ENCODE data around the gene F13A1.

F13A1 gene

DNA sequence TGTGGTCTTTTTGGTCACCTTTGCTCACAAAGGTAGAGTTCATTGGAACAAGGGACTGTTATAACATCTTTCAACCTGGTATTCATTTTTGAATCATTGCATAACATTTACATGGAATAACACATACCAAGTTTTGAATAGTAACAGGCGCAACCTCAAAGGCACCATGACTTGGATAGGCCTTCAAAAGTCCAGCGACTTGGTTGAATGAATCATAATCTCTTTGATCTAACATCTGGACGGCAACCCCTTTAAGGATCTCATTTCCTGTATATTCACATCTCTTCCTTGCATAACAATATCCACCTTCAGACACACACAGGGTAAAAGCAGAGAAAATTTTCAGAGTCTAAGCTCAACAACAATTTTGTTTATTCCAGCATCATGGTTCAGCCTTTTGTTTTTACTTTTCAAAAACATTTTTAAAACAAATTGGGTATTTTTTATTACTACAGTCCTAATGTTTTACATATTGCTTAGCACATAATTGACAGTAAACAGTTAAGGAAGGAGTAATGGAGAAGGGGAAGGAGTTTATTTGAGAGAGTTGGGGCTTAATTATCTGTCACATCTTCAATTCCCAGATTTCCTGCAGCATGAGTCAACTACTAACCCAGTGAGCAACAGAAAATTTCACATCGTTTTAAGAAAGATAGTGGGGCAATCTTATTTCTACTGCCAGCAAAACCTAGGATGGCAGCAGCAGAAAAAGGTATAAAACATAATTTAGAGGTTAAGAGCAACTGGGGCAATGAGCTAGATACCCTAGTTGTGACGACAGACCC is 41.8 kb upstream of the F13A1 start:
- ChIA-PET CTCF (interaction anchor here (0.6 to 0.7 kb wide), 2 partner anchors 138 to 1495 kb away, joined by 3 read pairs; no protein-coding TSS in a partner anchor), POLR2A (ENCODE audit: low non-redundant PET) (no interaction called here)
- no peak for DNase-seq (ENCODE audit: low spot score)
- no peak overlapping the region for H3K27ac ChIP-seq
- TF ChIP-seq, protein P1, sequence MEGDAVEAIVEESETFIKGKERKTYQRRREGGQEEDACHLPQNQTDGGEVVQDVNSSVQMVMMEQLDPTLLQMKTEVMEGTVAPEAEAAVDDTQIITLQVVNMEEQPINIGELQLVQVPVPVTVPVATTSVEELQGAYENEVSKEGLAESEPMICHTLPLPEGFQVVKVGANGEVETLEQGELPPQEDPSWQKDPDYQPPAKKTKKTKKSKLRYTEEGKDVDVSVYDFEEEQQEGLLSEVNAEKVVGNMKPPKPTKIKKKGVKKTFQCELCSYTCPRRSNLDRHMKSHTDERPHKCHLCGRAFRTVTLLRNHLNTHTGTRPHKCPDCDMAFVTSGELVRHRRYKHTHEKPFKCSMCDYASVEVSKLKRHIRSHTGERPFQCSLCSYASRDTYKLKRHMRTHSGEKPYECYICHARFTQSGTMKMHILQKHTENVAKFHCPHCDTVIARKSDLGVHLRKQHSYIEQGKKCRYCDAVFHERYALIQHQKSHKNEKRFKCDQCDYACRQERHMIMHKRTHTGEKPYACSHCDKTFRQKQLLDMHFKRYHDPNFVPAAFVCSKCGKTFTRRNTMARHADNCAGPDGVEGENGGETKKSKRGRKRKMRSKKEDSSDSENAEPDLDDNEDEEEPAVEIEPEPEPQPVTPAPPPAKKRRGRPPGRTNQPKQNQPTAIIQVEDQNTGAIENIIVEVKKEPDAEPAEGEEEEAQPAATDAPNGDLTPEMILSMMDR (conservative IDR thresholded peaks at IDR 0.05; ENCODE audit: low read depth): no peak

DNA sequence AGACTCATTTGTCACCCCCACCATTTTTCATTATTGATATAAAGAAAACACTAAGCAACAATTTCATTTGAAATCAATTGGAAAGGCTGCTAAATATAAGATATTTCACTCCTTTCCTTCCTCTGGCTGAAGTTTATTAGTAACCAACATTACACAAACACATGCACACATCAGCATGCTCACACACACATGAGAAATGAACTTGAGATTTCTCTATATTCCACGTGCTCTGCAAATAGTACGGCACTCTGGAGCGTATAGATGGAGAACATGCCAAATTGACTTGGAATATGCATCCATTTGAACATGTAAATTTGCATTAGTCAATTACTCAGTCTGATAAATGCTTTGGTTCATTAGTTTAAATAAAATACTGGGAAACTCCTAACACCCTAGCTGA is 37.1 kb upstream of the F13A1 start:
- H3K27ac ChIP-seq: no peak overlapping the region
- ChIA-PET POLR2A (ENCODE audit: low non-redundant PET) (no interaction called here), CTCF (no interaction called here)
- TF ChIP-seq, protein P1 (conservative IDR thresholded peaks at IDR 0.05; ENCODE audit: low read depth): no peak
- no peak for DNase-seq (ENCODE audit: low spot score)

DNA sequence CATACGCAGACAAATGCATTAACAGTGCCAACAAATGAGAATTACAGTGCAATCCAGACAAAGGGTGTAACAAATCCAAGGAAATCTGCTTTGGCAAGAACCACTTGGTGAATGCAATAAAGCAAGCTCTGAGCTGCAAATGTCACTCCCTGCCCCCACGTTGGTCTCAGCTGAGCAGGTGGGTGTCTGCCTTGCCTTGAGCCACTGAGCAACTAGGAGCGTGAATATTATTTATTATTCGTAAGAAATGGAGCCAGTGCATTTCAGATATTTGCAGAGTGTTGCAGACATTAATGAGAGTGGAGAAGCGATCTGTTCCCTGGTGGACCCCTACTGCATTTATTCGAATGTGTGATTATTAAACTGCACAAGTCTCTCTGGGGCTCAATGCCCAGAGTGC is 36.6 kb upstream of the F13A1 start:
- POLR2A ChIA-PET (ENCODE audit: low non-redundant PET): no interaction called here
- CTCF ChIA-PET: interaction anchor here (0.6 kb wide), 2 partner anchors 187 to 638 kb away, joined by 5 to 6 read pairs; no protein-coding TSS in a partner anchor
- H3K27ac ChIP-seq: no peak overlapping the region
- TF ChIP-seq, protein P1 (conservative IDR thresholded peaks at IDR 0.05; ENCODE audit: low read depth): no peak
- DNase-seq (ENCODE audit: low spot score): no peak

DNA sequence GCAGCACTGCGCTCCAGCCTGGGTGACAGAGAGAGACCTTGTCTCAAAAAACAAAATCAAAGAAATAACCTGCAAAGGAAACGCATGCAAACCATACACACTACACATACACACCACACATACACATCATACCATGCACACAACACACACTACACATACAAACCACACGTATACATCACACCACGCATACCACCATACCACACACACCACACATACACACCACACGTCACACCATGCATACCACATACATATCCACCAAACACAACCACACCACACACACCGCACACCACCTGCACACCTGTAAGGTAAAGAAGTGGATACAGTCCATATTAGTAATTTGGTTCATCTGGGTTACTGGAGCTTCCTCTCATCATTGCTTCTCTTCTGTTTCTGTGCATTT is 32.3 kb upstream of the F13A1 start:
- DNase-seq (ENCODE audit: low spot score): no peak
- no peak overlapping the region for H3K27ac ChIP-seq
- POLR2A ChIA-PET (ENCODE audit: low non-redundant PET): interaction anchor here (0.7 kb wide), 1 partner anchor 266 kb away, joined by 4 read pairs; no protein-coding TSS in a partner anchor
- TF ChIP-seq, protein P1 (conservative IDR thresholded peaks at IDR 0.05; ENCODE audit: low read depth): no peak
- CTCF ChIA-PET: interaction anchor here (0.6 kb wide), 1 partner anchor 1481 kb away, joined by 4 read pairs; no protein-coding TSS in a partner anchor

DNA sequence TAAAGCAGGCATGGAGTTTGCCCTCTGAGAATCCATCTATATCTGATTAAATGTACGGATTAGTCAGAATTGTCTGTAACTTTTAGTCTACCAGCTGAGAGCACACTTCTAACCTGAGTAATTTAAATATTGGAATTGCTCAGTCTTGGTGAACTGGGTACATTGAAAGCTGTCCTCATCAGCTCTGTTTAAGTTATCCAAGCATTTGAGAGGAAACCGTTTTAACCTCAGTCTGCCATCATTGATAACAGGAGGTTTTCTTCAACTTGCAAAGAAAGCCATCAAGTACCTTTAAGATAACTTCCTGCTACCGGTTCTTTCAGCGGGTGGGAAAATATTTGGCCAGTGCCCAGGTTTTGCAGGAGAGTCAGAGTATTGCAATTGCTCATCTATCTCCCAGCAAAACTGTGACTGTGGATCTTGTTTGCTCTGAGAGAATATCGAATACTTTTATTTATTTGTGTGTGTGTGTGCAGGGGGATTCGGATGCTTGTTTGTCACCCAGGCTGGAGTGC is 31.1 kb upstream of the F13A1 start:
- POLR2A ChIA-PET (ENCODE audit: low non-redundant PET): no interaction called here
- TF ChIP-seq, protein P1 (conservative IDR thresholded peaks at IDR 0.05; ENCODE audit: low read depth): no peak
- CTCF ChIA-PET: no interaction called here
- no peak overlapping the region for H3K27ac ChIP-seq
- peak; percentile 4 for DNase-seq (ENCODE audit: low spot score)

DNA sequence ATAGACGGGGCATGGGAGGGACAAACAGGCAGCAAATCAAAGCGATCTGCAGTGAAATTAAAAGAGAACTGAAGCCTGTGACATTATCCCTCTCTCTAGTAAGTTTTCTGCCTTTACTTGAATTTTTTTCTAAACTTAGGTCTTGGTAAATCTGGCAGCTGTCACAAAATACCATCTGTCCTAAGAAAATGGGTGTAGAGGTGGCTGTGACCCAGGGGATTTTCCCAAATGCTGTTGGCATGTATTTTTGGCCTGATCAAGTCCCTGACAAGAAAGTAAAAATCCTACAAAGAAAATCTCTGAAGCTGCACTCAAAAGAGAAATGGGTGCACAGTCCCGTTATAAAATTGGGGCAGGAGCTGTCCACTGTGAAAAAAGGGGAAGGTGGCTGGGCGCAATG is 30.2 kb upstream of the F13A1 start:
- TF ChIP-seq, protein P1 (conservative IDR thresholded peaks at IDR 0.05; ENCODE audit: low read depth): no peak
- ChIA-PET POLR2A (ENCODE audit: low non-redundant PET) (no interaction called here), CTCF (interaction anchor here (0.7 kb wide), 2 partner anchors 44 to 167 kb away, joined by 3 to 8 read pairs; no protein-coding TSS in a partner anchor)
- H3K27ac ChIP-seq: no peak overlapping the region
- DNase-seq (ENCODE audit: low spot score): no peak
